Kidney (tissue), 14 donors: ENCODE measurements around the gene WDR41. TPM values are rescaled to one million over a fixed set of nuclear protein-coding genes. Genes with fewer than 3 reads are reported as not detected.

Experiments used
- DNase-seq, 5 donors: peaks; one replicate each; pipeline ENCODE4 v3.0.0-alpha.2; 2013 to 2020
- FAIRE-seq: peaks from 2 replicates; lab custom pipeline; 2012; peaks lifted over from hg19 to GRCh38; lab: Jason Lieb, UNC
- H3K27ac ChIP-seq, 2 donors: one replicate each; pipeline ENCODE4 v1.7.0; 2013; ENCODE audit warnings: low read depth in 2 of 2, low read length in 2 of 2, inconsistent platforms in 1 of 2
- H3K27me3 ChIP-seq: one replicate; pipeline ENCODE4 v1.7.1; 2013; ENCODE audit warnings: low read length, inconsistent platforms; ENCODE audit not compliant: control insufficient read depth, insufficient read depth
- H3K36me3 ChIP-seq, 3 donors: one replicate each; pipeline versions ENCODE4 v1.7.0 to v1.7.1; 2013; ENCODE audit warnings: low read length in 3 of 3, control low read depth in 1 of 3, inconsistent platforms in 1 of 3; ENCODE audit not compliant: insufficient read depth in 3 of 3, control insufficient read depth in 2 of 3
- H3K4me1 ChIP-seq, 3 donors: one replicate each; pipeline versions ENCODE4 v1.7.0 to v1.7.1; 2013; ENCODE audit warnings: low read length in 3 of 3, inconsistent platforms in 1 of 3, low read depth in 1 of 3; ENCODE audit not compliant: control insufficient read depth in 2 of 3, insufficient read depth in 2 of 3
- H3K4me3 ChIP-seq, 3 donors: one replicate each; pipeline versions ENCODE4 v1.7.0 to v1.8.1; 2013; ENCODE audit warnings: low read length in 3 of 3, control low read depth in 1 of 3, inconsistent platforms in 1 of 3
- H3K9ac ChIP-seq, 3 donors: one replicate each; pipeline versions ENCODE4 v1.7.0 to v1.7.1; 2013; ENCODE audit warnings: low read length in 3 of 3, control low read depth in 1 of 3, inconsistent platforms in 1 of 3
- H3K9me3 ChIP-seq, 3 donors: one replicate each; pipeline versions ENCODE4 v1.7.0 to v1.7.1; 2013; ENCODE audit warnings: low read length in 3 of 3, control low read depth in 1 of 3, inconsistent platforms in 1 of 3; ENCODE audit not compliant: control insufficient read depth in 2 of 3, insufficient read depth in 1 of 3
- intact Hi-C: fragments of 100-400 bp; cut with DNase I; formaldehyde crosslinking; loops from one replicate; pipeline ENCODE4 v1.11.1; 2022
- polyA plus RNA-seq: library from polyadenylated mRNA; stranded (reverse); fragments of 350-450 nt; fragmentation: Illumina TruSeq; extraction: RNeasy Lipid Tissue Mini Kit (QIAGEN cat#74804); gene quantifications from one replicate; pipeline ENCODE4 v1.2.3, GENCODE V29; 2014; ENCODE audit warnings: low read depth, low replicate concordance; ENCODE audit not compliant: insufficient read depth
- total RNA-seq: library from RNA; stranded (reverse); fragmentation: NEBNext Ultra II Directional; extraction: Animal tissue kit (Norgen Biotek cat#: 25700); gene quantifications from one replicate; pipeline ENCODE4 v1.2.1, GENCODE V29; 2021
- TF ChIP-seq, protein P1 (sequence below): IDR thresholded peaks from 3 replicates; pipeline ENCODE4 v1.5.1; 2012; ENCODE audit warnings: mild to moderate bottlenecking, moderate library complexity, borderline replicate concordance; ENCODE audit not compliant: insufficient read depth; ENCODE audit errors: extremely low read depth
- donor health status: control.
- donor health status: control.
- donor health status: control.
- donor health status: control.
- donor health status: control.
- donor health status: DM: yes; HTN: yes; CAD: no.
- donor health status: Normal renal cell carcinoma (clear cell type).

WDR41 gene
- total and polyA plus RNA-seq, 2 donors from 2014 or later, result 16.0 to 45.2 TPM

DNA sequence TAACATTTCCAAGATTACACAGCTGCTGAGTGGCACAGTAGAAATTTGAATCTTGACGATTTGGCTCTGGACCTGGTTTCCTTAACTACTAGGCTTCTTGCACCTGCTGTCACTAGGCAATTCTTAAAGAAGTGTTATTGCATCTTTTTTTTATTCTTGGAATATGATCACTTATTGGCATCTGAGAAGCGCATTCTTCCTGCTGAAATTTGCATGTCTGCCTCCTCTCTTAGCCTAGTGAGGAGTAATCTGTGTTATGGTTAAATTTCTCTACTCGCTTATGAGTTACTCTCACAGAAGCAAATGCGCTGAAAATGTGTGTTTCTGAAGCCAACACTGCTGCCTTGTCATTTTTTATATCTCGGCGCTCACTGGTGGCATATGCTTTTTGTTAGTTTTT lies 89.3 kb downstream of the WDR41 start:
- FAIRE-seq (no peak), DNase-seq (no peak)
- Histone ChIP-seq H3K4me1 (no peaks in the 10 kb centered on the region), H3K36me3 (no peaks in the 10 kb centered on the region), H3K9ac (no peak overlapping the region), H3K9me3 (no peaks in the 10 kb centered on the region), H3K4me3 (no peak overlapping the region), H3K27ac (no peak overlapping the region), H3K27me3 (no peaks in the 10 kb centered on the region)
- TF ChIP-seq, protein P1, sequence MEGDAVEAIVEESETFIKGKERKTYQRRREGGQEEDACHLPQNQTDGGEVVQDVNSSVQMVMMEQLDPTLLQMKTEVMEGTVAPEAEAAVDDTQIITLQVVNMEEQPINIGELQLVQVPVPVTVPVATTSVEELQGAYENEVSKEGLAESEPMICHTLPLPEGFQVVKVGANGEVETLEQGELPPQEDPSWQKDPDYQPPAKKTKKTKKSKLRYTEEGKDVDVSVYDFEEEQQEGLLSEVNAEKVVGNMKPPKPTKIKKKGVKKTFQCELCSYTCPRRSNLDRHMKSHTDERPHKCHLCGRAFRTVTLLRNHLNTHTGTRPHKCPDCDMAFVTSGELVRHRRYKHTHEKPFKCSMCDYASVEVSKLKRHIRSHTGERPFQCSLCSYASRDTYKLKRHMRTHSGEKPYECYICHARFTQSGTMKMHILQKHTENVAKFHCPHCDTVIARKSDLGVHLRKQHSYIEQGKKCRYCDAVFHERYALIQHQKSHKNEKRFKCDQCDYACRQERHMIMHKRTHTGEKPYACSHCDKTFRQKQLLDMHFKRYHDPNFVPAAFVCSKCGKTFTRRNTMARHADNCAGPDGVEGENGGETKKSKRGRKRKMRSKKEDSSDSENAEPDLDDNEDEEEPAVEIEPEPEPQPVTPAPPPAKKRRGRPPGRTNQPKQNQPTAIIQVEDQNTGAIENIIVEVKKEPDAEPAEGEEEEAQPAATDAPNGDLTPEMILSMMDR, result no peak
- intact Hi-C loops, result no loop called here

GRCh38 chr5:77400645-77401044 lies 91.5 kb downstream of the WDR41 start:
- no peaks in the 10 kb centered on the region for H3K27me3 ChIP-seq
- no peaks in the 10 kb centered on the region for H3K36me3 ChIP-seq
- no peak overlapping the region for H3K9ac ChIP-seq
- FAIRE-seq (no peak), DNase-seq (no peak)
- no peaks in the 10 kb centered on the region for H3K4me1 ChIP-seq
- no peak overlapping the region for H3K4me3 ChIP-seq
- no peak overlapping the region for H3K27ac ChIP-seq
- H3K9me3 ChIP-seq, result no peaks in the 10 kb centered on the region
- intact Hi-C loops, result no loop called here
- TF ChIP-seq, protein P1, result no peak

DNA sequence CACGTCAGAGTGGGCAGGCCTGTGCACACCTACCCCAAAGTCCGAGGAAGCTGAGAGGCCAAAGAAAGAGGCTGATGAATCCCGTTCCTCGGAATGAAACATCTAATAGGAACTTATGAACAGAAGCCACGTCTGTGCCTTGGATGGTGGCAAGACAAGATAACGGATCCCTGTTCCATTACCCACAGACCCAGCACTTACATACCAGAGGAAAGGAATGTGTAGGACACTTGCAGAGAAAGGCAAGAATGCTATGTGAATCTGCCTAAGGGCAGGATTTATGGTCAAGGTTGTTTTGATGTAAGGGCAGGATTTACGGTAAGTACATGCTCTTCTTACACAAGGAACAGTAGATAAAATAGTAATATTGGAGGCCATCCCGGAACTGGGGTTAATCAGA lies 93.2 kb downstream of the WDR41 start:
- Histone ChIP-seq H3K36me3 (no peaks in the 10 kb centered on the region), H3K4me3 (no peak overlapping the region), H3K4me1 (peaks cover 0 to 5% (median 0%) of the 10 kb centered on the region in 3 donors), H3K9me3 (no peaks in the 10 kb centered on the region), H3K27ac (no peak overlapping the region), H3K27me3 (no peaks in the 10 kb centered on the region), H3K9ac (no peak overlapping the region)
- DNase-seq, result no peak
- TF ChIP-seq, protein P1, result no peak
- no peak for FAIRE-seq
- intact Hi-C loops, result no loop called here

DNA sequence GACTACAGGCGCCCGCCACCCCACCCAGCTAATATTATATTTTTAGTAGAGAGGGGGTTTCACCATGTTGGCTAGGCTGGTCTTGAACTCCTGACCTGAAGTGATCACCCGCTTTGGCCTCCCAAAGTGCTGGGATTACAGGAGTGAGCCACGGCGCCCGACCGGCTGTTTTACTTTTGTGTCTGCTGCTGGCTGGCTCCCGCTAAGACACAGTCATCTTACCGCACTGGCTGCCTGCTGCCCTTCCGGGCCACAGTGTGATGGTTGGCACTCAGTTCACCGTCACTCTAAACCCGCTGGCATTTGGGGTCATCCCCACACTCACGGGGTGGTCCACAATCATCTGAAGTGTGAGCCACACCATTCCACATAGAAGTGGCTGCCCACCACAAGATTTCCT lies 93.7 kb downstream of the WDR41 start:
- intact Hi-C loops, result no loop called here
- DNase-seq, result no peak
- no peak for FAIRE-seq

More for the DNA sequence above, 93.7 kb downstream of the WDR41 start:
- Histone ChIP-seq H3K27ac (no peak overlapping the region), H3K4me3 (no peak overlapping the region), H3K36me3 (no peaks in the 10 kb centered on the region), H3K9me3 (no peaks in the 10 kb centered on the region), H3K27me3 (no peaks in the 10 kb centered on the region), H3K4me1 (peaks cover 0 to 5% (median 0%) of the 10 kb centered on the region in 3 donors), H3K9ac (no peak overlapping the region)
- TF ChIP-seq, protein P1, result no peak
